Measurements from ENCODE around the gene INPP5K. TPM values are rescaled to one million over a fixed set of nuclear protein-coding genes. Genes with fewer than 3 reads are reported as not detected.
A peak's percentile ranks its signal among the peaks of the same experiment; 100 is the strongest.

INPP5K gene
- total and polyA plus RNA-seq, 2 donors (not counting 1 experiment from before 2014, with no cell fraction given): 53.8 to 77.9 TPM

DNA sequence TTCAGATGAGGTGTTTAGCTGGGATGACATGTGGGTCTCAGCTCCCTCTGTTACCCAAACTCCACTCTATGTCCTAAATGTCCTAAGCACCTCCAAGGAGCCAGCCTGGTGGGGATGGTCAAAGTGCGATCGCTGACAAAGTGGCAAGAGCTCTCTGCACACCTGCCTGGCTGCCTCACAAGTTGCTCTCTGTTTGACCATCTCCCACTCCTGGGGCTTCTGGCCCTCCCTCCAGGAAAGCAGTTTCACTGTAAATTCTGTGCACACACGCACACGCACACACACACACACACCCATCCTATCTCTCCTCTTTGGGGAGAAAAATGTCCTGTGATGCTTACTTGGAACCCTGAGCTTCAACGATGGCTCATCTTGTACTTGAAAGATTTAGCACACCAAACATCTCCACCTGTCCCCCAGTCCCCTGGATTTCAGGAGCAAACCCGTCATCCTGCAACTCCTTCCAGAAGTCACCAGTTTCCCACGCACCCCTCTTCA is 44.5 kb upstream of the INPP5K start:
- ATAC-seq (ENCODE audit: low read depth) (no peak), DNase-seq (no peak)
- peaks cover 42% of the 10 kb centered on the region for H4K20me1 ChIP-seq (ENCODE audit: control insufficient read depth, insufficient read depth, low read length, poor library complexity, severe bottlenecking)
- Mint-ChIP-seq H3K9me3 (ENCODE audit: insufficient read depth) (no peaks in the 10 kb centered on the region), H3K4me1 (peaks cover 41% of the 10 kb centered on the region), H3K27me3 (no peaks in the 10 kb centered on the region), H3K4me3 (peak overlapping the region; percentile 89), H3K27ac (peak overlapping the region; percentile 78)
- no peaks in the 10 kb centered on the region for H3K27me3 ChIP-seq (replicated peaks in 1 of 4; ENCODE audit: control extremely low read depth in 1 of 4, control insufficient read depth in 3 of 4, insufficient read depth in 4 of 4, low read length in 3 of 4)
- H3K4me1 ChIP-seq (ENCODE audit: control insufficient read depth in 2 of 2, insufficient read depth in 2 of 2, low read length in 2 of 2): peaks cover 22 to 29% of the 10 kb centered on the region in 2 donors
- no peaks in the 10 kb centered on the region for H3K36me3 ChIP-seq (replicated peaks in 1 of 2; ENCODE audit: control extremely low read depth in 1 of 2, control insufficient read depth in 1 of 2, extremely low read depth in 1 of 2, insufficient read depth in 2 of 2, low read length in 1 of 2)
- peak overlapping the region; percentile 76 for H3K9ac ChIP-seq (ENCODE audit: low read length)
- H3K27ac ChIP-seq (ENCODE audit: low read length in 2 of 2): no peak overlapping the region
- ChIA-PET CTCF (interaction anchor here (0.7 to 1.4 kb wide), 7 partner anchors 13 to 196 kb away, joined by 3 to 6 read pairs (median 3); no protein-coding TSS in a partner anchor), POLR2A (interaction anchor here (1.5 kb wide), 1 partner anchor 40 kb away, joined by 4 read pairs; no protein-coding TSS in a partner anchor)
- no peak overlapping the region for H2AFZ ChIP-seq (ENCODE audit: insufficient read depth, low read depth, low read length, poor library complexity, severe bottlenecking)
- H3K9me3 ChIP-seq (ENCODE audit: control extremely low read depth in 1 of 3, control insufficient read depth in 2 of 3, insufficient read depth in 1 of 3, low read length in 2 of 3): no peaks in the 10 kb centered on the region
- intact Hi-C loops (cut with micrococcal nuclease): loop anchor here (5.0 kb wide), 2 partner anchors 44 to 159 kb away; partner anchors contain the start of genes INPP5K and YWHAE
- peak overlapping the region; percentile 80 for H3K4me2 ChIP-seq (replicated peaks; ENCODE audit: low read depth, low read length, poor library complexity, severe bottlenecking)
- peaks cover 59% of the 10 kb centered on the region for H3K79me2 ChIP-seq (ENCODE audit: control insufficient read depth, insufficient read depth, low read length)
- H3K4me3 ChIP-seq (ENCODE audit: control extremely low read depth in 1 of 5, extremely low read depth in 1 of 5, insufficient read depth in 1 of 5, low read depth in 2 of 5, low read length in 4 of 5): no peak overlapping the region
- 92% methylated on average over 7 of the region's 7 CpGs for WGBS (ENCODE audit: insufficient coverage)
- TF ChIP-seq, protein P1, sequence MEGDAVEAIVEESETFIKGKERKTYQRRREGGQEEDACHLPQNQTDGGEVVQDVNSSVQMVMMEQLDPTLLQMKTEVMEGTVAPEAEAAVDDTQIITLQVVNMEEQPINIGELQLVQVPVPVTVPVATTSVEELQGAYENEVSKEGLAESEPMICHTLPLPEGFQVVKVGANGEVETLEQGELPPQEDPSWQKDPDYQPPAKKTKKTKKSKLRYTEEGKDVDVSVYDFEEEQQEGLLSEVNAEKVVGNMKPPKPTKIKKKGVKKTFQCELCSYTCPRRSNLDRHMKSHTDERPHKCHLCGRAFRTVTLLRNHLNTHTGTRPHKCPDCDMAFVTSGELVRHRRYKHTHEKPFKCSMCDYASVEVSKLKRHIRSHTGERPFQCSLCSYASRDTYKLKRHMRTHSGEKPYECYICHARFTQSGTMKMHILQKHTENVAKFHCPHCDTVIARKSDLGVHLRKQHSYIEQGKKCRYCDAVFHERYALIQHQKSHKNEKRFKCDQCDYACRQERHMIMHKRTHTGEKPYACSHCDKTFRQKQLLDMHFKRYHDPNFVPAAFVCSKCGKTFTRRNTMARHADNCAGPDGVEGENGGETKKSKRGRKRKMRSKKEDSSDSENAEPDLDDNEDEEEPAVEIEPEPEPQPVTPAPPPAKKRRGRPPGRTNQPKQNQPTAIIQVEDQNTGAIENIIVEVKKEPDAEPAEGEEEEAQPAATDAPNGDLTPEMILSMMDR (IDR thresholded peaks at IDR 0.05): no peak
- TF ChIP-seq EZH2 (IDR thresholded peaks at IDR 0.05; ENCODE audit: borderline replicate concordance, insufficient read depth, low read depth, low read length, poor library complexity, severe bottlenecking): no peak

GRCh38 chr17:1560101-1560857 is 43.9 kb upstream of the INPP5K start:
- TF ChIP-seq, protein P1 (IDR thresholded peaks at IDR 0.05): no peak
- TF ChIP-seq EZH2 (IDR thresholded peaks at IDR 0.05; ENCODE audit: borderline replicate concordance, insufficient read depth, low read depth, low read length, poor library complexity, severe bottlenecking): no peak
- Histone ChIP-seq H3K27me3 (replicated peaks in 1 of 4; ENCODE audit: control extremely low read depth in 1 of 4, control insufficient read depth in 3 of 4, insufficient read depth in 4 of 4, low read length in 3 of 4) (no peaks in the 10 kb centered on the region), H3K4me3 (ENCODE audit: control extremely low read depth in 1 of 5, extremely low read depth in 1 of 5, insufficient read depth in 1 of 5, low read depth in 2 of 5, low read length in 4 of 5) (no peak overlapping the region), H3K36me3 (replicated peaks in 1 of 2; ENCODE audit: control extremely low read depth in 1 of 2, control insufficient read depth in 1 of 2, extremely low read depth in 1 of 2, insufficient read depth in 2 of 2, low read length in 1 of 2) (no peaks in the 10 kb centered on the region), H3K4me1 (ENCODE audit: control insufficient read depth in 2 of 2, insufficient read depth in 2 of 2, low read length in 2 of 2) (peaks cover 28 to 34% of the 10 kb centered on the region in 2 donors), H3K27ac (ENCODE audit: low read length in 2 of 2) (no peak overlapping the region), H3K9ac (ENCODE audit: low read length) (no peak overlapping the region), H3K79me2 (ENCODE audit: control insufficient read depth, insufficient read depth, low read length) (peaks cover 59% of the 10 kb centered on the region), H3K9me3 (ENCODE audit: control extremely low read depth in 1 of 3, control insufficient read depth in 2 of 3, insufficient read depth in 1 of 3, low read length in 2 of 3) (no peaks in the 10 kb centered on the region), H2AFZ (ENCODE audit: insufficient read depth, low read depth, low read length, poor library complexity, severe bottlenecking) (no peak overlapping the region), H3K4me2 (replicated peaks; ENCODE audit: low read depth, low read length, poor library complexity, severe bottlenecking) (no peak overlapping the region), H4K20me1 (ENCODE audit: control insufficient read depth, insufficient read depth, low read length, poor library complexity, severe bottlenecking) (peaks cover 42% of the 10 kb centered on the region)
- ChIA-PET POLR2A (no interaction called here), CTCF (interaction anchor here (0.7 to 1.4 kb wide), 3 partner anchors 14 to 40 kb away, joined by 3 to 6 read pairs (median 4); no protein-coding TSS in a partner anchor)
- DNase-seq (no peak), ATAC-seq (ENCODE audit: low read depth) (no peak)
- 95% methylated on average over 18 of the region's 22 CpGs for WGBS (ENCODE audit: insufficient coverage)
- H3K27ac Mint-ChIP-seq: no peak overlapping the region
- H3K27me3 Mint-ChIP-seq: no peaks in the 10 kb centered on the region
- intact Hi-C loops (cut with micrococcal nuclease): loop anchor here (5.0 kb wide), 2 partner anchors 43 to 158 kb away; partner anchors contain the start of genes INPP5K and YWHAE
- H3K4me1 Mint-ChIP-seq: peaks cover 47% of the 10 kb centered on the region
- H3K9me3 Mint-ChIP-seq (ENCODE audit: insufficient read depth): no peaks in the 10 kb centered on the region
- H3K4me3 Mint-ChIP-seq: peak overlapping the region; percentile 89

Measured in B cell (primary cell).